Measurements from ENCODE around the gene MS4A1.

DNA sequence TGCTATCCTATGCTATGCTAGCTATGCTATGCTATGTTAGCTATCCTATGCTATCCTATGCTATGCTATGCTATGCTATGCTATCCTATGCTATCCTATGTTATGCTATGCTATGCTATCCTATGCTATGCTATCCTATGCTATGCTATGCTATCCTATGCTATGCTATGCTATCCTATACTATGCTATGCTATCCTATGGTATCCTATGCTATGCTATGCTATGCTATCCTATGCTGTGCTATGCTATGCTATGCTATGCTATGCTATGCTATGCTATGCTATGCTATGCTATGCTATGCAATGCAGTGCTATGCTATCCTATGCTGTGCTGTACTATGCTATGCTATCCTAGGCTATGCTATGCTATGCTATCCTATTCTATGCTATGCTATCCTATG, 8.6 kb upstream of the MS4A1 start:
- TF ChIP-seq POLR2AphosphoS5 (IDR thresholded peaks at IDR 0.05; ENCODE audit: low read depth, low read length) (no peak), SIN3A (IDR thresholded peaks at IDR 0.05; ENCODE audit: borderline replicate concordance, insufficient read depth, low read length) (no peak), REST (IDR thresholded peaks at IDR 0.05; ENCODE audit: insufficient read depth in 1 of 2, low read depth in 2 of 2, low read length in 2 of 2) (no peak), TAF1 (IDR thresholded peaks at IDR 0.05; ENCODE audit: borderline replicate concordance, insufficient read depth, low read length) (no peak), FOXP2 (optimal IDR thresholded peaks at IDR 0.05; ENCODE audit: borderline replicate concordance, extremely low read depth, extremely low read length, insufficient read depth) (no peak)
